IPS-15b (cell line): ENCODE measurements around the gene GLI1.
A peak's percentile ranks its signal among the peaks of the same experiment; 100 is the strongest.

ENCODE experiments used
- H3K27me3 ChIP-seq: one replicate; pipeline ENCODE4 v1.6.1; 2013; ENCODE audit warnings: low read length; ENCODE audit not compliant: control insufficient read depth, insufficient read depth
- H3K36me3 ChIP-seq: one replicate; pipeline ENCODE4 v1.6.1; 2013; ENCODE audit warnings: low read length; ENCODE audit not compliant: control insufficient read depth, insufficient read depth
- H3K4me1 ChIP-seq: one replicate; pipeline ENCODE4 v1.6.1; 2013; ENCODE audit warnings: mild to moderate bottlenecking, low read length; ENCODE audit not compliant: control insufficient read depth, insufficient read depth
- H3K4me3 ChIP-seq: one replicate; pipeline ENCODE4 v1.5.1; 2013; ENCODE audit warnings: low read depth, low read length
- H3K9ac ChIP-seq: one replicate; pipeline ENCODE4 v1.6.1; 2013; ENCODE audit warnings: low read depth, mild to moderate bottlenecking, low read length
- H3K9me3 ChIP-seq: one replicate; pipeline ENCODE4 v1.6.1; 2013; ENCODE audit warnings: mild to moderate bottlenecking, low read length; ENCODE audit not compliant: control insufficient read depth, insufficient read depth

GLI1 gene

GRCh38 chr12:57444744-57445143 lies 14.8 kb upstream of the GLI1 start:
- Histone ChIP-seq H3K36me3 (no peaks in the 10 kb centered on the region), H3K4me3 (no peak overlapping the region), H3K9ac (no peak overlapping the region), H3K9me3 (no peaks in the 10 kb centered on the region), H3K4me1 (no peaks in the 10 kb centered on the region), H3K27me3 (no peaks in the 10 kb centered on the region)

GRCh38 chr12:57446292-57446960 lies 13.2 kb upstream of the GLI1 start:
- Histone ChIP-seq H3K36me3 (no peaks in the 10 kb centered on the region), H3K9ac (no peak overlapping the region), H3K9me3 (no peaks in the 10 kb centered on the region), H3K27me3 (no peaks in the 10 kb centered on the region), H3K4me1 (no peaks in the 10 kb centered on the region), H3K4me3 (no peak overlapping the region)

GRCh38 chr12:57448669-57449068 lies 10.9 kb upstream of the GLI1 start:
- H3K4me3 ChIP-seq, result no peak overlapping the region
- H3K27me3 ChIP-seq, result no peaks in the 10 kb centered on the region
- H3K9me3 ChIP-seq, result no peaks in the 10 kb centered on the region
- H3K4me1 ChIP-seq, result peaks cover 7% of the 10 kb centered on the region
- H3K9ac ChIP-seq, result no peak overlapping the region
- H3K36me3 ChIP-seq, result no peaks in the 10 kb centered on the region

GRCh38 chr12:57449375-57449774 lies 10.2 kb upstream of the GLI1 start:
- H3K9me3 ChIP-seq, result no peaks in the 10 kb centered on the region
- H3K27me3 ChIP-seq, result no peaks in the 10 kb centered on the region
- no peak overlapping the region for H3K4me3 ChIP-seq
- no peak overlapping the region for H3K9ac ChIP-seq
- H3K36me3 ChIP-seq, result no peaks in the 10 kb centered on the region
- H3K4me1 ChIP-seq, result peaks cover 7% of the 10 kb centered on the region

GRCh38 chr12:57450057-57450456 lies 9.5 kb upstream of the GLI1 start:
- H3K4me1 ChIP-seq, result peaks cover 11% of the 10 kb centered on the region
- H3K4me3 ChIP-seq, result no peak overlapping the region
- H3K9ac ChIP-seq, result no peak overlapping the region
- no peaks in the 10 kb centered on the region for H3K9me3 ChIP-seq
- no peaks in the 10 kb centered on the region for H3K27me3 ChIP-seq
- H3K36me3 ChIP-seq, result no peaks in the 10 kb centered on the region

GRCh38 chr12:57451233-57451778 lies 8.3 kb upstream of the GLI1 start:
- Histone ChIP-seq H3K9ac (no peak overlapping the region), H3K4me1 (peaks cover 15% of the 10 kb centered on the region), H3K36me3 (no peaks in the 10 kb centered on the region), H3K27me3 (no peaks in the 10 kb centered on the region), H3K9me3 (no peaks in the 10 kb centered on the region), H3K4me3 (no peak overlapping the region)

- Histone ChIP-seq H3K9ac (no peak overlapping the region), H3K4me1 (peaks cover 15% of the 10 kb centered on the region)
Observed at GRCh38 chr12:57452181-57452936, 7.2 kb upstream of the GLI1 start.

GRCh38 chr12:57452937-57453509 lies 6.6 kb upstream of the GLI1 start:
- no peaks in the 10 kb centered on the region for H3K27me3 ChIP-seq
- peak overlapping the region; percentile 18 for H3K4me3 ChIP-seq
- H3K36me3 ChIP-seq, result no peaks in the 10 kb centered on the region
- H3K9me3 ChIP-seq, result no peaks in the 10 kb centered on the region
- H3K9ac ChIP-seq, result no peak overlapping the region
- peaks cover 15% of the 10 kb centered on the region for H3K4me1 ChIP-seq

More at GRCh38 chr12:57452181-57452936, 7.2 kb upstream of the GLI1 start:
- Histone ChIP-seq H3K36me3 (no peaks in the 10 kb centered on the region), H3K4me3 (peak overlapping the region; percentile 18), H3K27me3 (no peaks in the 10 kb centered on the region), H3K9me3 (no peaks in the 10 kb centered on the region)

- Histone ChIP-seq H3K9ac (no peak overlapping the region), H3K4me3 (no peak overlapping the region), H3K4me1 (peaks cover 22% of the 10 kb centered on the region), H3K27me3 (no peaks in the 10 kb centered on the region), H3K9me3 (no peaks in the 10 kb centered on the region), H3K36me3 (no peaks in the 10 kb centered on the region)
Observed at GRCh38 chr12:57454213-57454565, 5.4 kb upstream of the GLI1 start.

GRCh38 chr12:57454566-57455373 lies 4.8 kb upstream of the GLI1 start, which contains the start of gene INHBE:
INHBE (plus strand) TSS chr12:57455307; CDS start chr12:57455537, 230 bp downstream.
- H3K9ac ChIP-seq, result peak within 1 kb of the TSS; percentile 89
- H3K4me3 ChIP-seq, result peak within 1 kb of the TSS; percentile 56
- no peaks in the 10 kb centered on the region for H3K36me3 ChIP-seq
- H3K9me3 ChIP-seq, result no peaks in the 10 kb centered on the region
- H3K4me1 ChIP-seq, result peaks cover 22% of the 10 kb centered on the region
- H3K27me3 ChIP-seq, result no peaks in the 10 kb centered on the region

GRCh38 chr12:57455374-57456144 lies 4.0 kb upstream of the GLI1 start:
- H3K9me3 ChIP-seq, result no peaks in the 10 kb centered on the region
- no peak overlapping the region for H3K9ac ChIP-seq
- H3K27me3 ChIP-seq, result no peaks in the 10 kb centered on the region
- H3K4me3 ChIP-seq, result peak overlapping the region; percentile 56
- H3K4me1 ChIP-seq, result peaks cover 22% of the 10 kb centered on the region
- no peaks in the 10 kb centered on the region for H3K36me3 ChIP-seq
